Panc1 (cell line): ENCODE measurements around the gene GLG1. TPM values are rescaled to one million over a fixed set of nuclear protein-coding genes. Genes with fewer than 3 reads are reported as not detected.
A peak's percentile ranks its signal among the peaks of the same experiment; 100 is the strongest.
"Not testable (repeated sequence)": the region's sequence is repeated elsewhere in the genome, so short reads cannot be mapped to it uniquely, and the experiment has no call there.

Source experiments
- ATAC-seq: fragments of 200-7000 bp; cut with Tn5 transposase; 2 replicates; pipeline ENCODE4 v1.9.1; 2020; ENCODE audit warnings: mild to moderate bottlenecking, moderate library complexity
- BruUV-seq: library from RNA; stranded (reverse); fragments of 400-500 nt; replicated peaks from 2 replicates; lab custom pipeline; 2021; lab: Mats Ljungman, UMichigan
- CTCF ChIA-PET: fragments of 300-600 bp; sonication (Branson Sonifier 250); formaldehyde crosslinking; loops from one replicate; lab custom pipeline; 2022; ENCODE audit warnings: antibody characterized with exemption; lab: Charles Lee
- POLR2A ChIA-PET: fragments of 300-600 bp; sonication (Branson Sonifier 250); formaldehyde crosslinking; loops from one replicate; lab custom pipeline; 2022; ENCODE audit warnings: antibody characterized with exemption; lab: Charles Lee
- DNase-seq: peaks from one replicate; pipeline ENCODE4 v3.0.0-alpha.2; 2010; ENCODE audit warnings: low read depth, low spot score
- H3K27ac ChIP-seq: 2 replicates; pipeline ENCODE4 v1.5.1; 2011; ENCODE audit warnings: mild to moderate bottlenecking, low read length, inconsistent platforms
- H3K27me3 ChIP-seq: fragments of 200-500 bp; sonication (Bioruptor generic); 2 replicates; pipeline ENCODE4 v1.6.0; 2014; ENCODE audit warnings: low read length, inconsistent platforms; ENCODE audit not compliant: control insufficient read depth, insufficient read depth
- H3K36me3 ChIP-seq: fragments of 200-500 bp; sonication (Bioruptor generic); 2 replicates; pipeline ENCODE4 v1.5.1; 2014; ENCODE audit warnings: inconsistent platforms, mild to moderate bottlenecking, low read length, moderate library complexity; ENCODE audit not compliant: control insufficient read depth, insufficient read depth
- H3K4me1 ChIP-seq: 2 replicates; pipeline ENCODE4 v1.5.1; 2011; ENCODE audit warnings: inconsistent platforms, mild to moderate bottlenecking, low read length, moderate library complexity; ENCODE audit not compliant: control insufficient read depth, insufficient read depth
- H3K4me3 ChIP-seq, 2 experiments: 2 replicates each; pipeline ENCODE4 v1.5.1; 2011 to 2012; ENCODE audit warnings: low read depth in 2 of 2, low read length in 2 of 2, mild to moderate bottlenecking in 2 of 2, inconsistent platforms in 1 of 2, moderate library complexity in 1 of 2
- H3K9me3 ChIP-seq: fragments of 200-500 bp; sonication (Bioruptor generic); 2 replicates; pipeline ENCODE4 v1.5.1; 2014; ENCODE audit warnings: low read depth, mild to moderate bottlenecking, inconsistent platforms, low read length, moderate library complexity; ENCODE audit not compliant: control insufficient read depth, insufficient read depth
- in situ Hi-C: cut with HindIII; loops from 2 replicates; pipeline ENCODE4 v1.10.0; 2016; ENCODE audit warnings: low sequenced_read_pairs, low pct_unique_long_range_greater_than_20kb
- intact Hi-C: fragments of 100-400 bp; cut with micrococcal nuclease; formaldehyde crosslinking; loops from one replicate; pipeline ENCODE4 v1.10.0; 2022; ENCODE audit not compliant: unreplicated experiment
- total RNA-seq: library from RNA; stranded (reverse); gene quantifications from one replicate; pipeline ENCODE4 v1.2.1, GENCODE V29; 2021; ENCODE audit not compliant: unreplicated experiment

GLG1 gene
- total RNA-seq, 1 experiment from 2014 or later, result 75.9 TPM

DNA sequence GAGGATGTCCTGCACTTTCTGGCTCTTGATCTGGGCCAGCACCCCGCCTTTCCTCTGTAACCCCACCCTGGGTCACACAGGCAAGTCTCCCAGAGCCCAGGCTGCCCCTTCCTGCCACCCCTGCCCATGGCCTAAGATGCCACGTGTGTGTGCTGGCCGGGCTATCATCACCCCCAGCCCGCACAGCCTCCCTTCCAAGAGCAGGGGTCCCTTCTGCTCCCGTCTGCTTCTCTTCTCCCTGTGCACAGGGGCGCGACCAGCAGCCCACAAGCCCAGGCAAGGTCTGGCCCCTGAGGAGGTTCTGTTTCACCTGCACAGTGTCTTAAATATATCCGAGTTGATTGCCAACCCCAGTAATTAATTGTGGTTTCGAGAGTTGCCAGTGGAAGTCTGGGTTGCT is 195.9 kb downstream of the GLG1 start:
- CTCF ChIA-PET, H3K4me3 ChIP-seq, POLR2A ChIA-PET, DNase-seq, H3K4me1 ChIP-seq, H3K27ac ChIP-seq, H3K9me3 ChIP-seq, H3K27me3 ChIP-seq, BruUV-seq, H3K36me3 ChIP-seq, ATAC-seq, intact Hi-C loops, in situ Hi-C loops: not testable (repeated sequence)

DNA sequence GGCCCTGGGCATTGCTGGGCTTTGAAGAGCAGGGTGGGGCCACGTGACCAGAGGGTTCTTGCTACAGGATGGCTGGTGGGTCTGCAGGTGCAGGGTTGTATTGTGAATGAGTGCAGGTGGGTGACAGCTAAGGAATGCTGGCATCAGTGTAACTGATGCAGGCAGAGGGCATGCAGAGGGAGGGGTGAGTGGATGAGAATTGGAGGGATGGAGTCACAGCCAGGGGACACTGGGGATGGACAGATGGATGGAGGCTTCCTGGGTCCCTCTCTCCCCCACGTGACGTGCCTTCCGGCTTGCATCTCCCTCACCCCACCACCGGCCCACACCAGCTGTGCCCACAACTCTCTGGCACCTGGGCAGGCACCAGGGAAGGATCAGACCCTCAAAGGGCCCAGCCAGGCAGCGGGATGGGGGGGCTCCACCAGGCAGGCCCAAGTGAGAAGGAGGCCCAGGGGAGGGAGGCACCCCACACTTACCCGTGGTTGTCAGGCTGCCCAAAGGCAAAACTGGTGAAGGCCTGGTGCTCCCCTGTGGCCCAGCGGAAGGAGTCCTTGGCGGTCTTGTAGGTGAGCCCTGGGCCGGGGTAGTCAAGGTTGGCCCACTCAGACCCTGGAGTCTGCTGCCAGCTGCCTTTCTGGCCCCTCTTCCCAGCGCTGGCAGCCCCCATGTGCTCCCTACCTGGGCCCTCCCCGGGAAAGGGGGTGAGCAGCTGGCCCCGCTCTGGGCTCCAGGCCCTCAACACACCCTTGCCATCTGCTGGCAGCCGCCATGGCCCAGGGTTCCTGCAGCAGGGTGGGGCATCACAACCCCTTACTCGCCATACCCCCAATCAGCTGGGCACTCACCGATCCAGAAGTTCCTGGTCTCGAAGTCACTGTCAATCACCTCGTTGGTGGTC is 196.6 kb downstream of the GLG1 start:
- DNase-seq, H3K9me3 ChIP-seq, ATAC-seq, H3K27me3 ChIP-seq, POLR2A ChIA-PET, H3K4me1 ChIP-seq, intact Hi-C loops, CTCF ChIA-PET, H3K27ac ChIP-seq, H3K36me3 ChIP-seq, in situ Hi-C loops, BruUV-seq, H3K4me3 ChIP-seq: not testable (repeated sequence)

DNA sequence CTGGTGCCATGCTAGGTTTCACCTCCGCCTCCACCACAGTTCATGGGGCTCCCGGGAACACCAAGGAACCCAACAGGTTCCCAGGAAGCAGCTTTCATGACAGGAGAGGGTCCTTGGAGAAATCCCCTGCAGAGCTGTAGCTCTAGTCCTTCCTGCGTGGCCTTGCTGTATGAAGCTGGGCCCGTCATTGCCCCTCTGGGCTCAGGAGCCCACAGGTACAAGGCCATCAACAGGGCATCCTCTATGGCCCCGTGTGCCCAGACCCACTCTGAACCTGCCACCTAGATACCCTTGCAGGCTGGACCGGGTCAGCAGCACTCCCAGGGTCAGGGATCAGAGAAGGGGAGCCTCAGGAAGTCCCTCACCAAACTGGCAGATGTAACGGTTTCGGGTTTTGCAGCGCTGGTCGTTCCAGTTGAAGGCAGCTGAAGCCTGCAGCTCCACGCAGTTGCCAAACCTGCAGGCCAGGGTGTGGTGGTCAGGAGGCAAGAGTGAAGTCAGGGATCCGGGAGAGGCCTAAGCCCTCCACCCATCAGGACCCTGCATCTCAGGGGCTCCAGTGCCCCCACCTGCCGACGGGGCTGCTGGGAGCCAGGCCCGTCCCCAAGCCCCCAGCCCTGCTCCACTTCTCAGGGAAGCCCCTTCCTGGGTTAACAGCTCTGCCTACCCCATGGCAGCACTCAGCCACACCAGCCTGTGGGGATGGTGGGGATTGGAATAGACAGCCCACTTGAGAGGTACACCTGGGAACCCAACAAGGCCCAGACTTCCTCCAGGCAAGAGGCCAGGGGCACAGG is 197.5 kb downstream of the GLG1 start:
- POLR2A ChIA-PET, H3K9me3 ChIP-seq, H3K4me3 ChIP-seq, DNase-seq, H3K27me3 ChIP-seq, H3K4me1 ChIP-seq, H3K36me3 ChIP-seq, in situ Hi-C loops, intact Hi-C loops, H3K27ac ChIP-seq, BruUV-seq, ATAC-seq, CTCF ChIA-PET: not testable (repeated sequence)

DNA sequence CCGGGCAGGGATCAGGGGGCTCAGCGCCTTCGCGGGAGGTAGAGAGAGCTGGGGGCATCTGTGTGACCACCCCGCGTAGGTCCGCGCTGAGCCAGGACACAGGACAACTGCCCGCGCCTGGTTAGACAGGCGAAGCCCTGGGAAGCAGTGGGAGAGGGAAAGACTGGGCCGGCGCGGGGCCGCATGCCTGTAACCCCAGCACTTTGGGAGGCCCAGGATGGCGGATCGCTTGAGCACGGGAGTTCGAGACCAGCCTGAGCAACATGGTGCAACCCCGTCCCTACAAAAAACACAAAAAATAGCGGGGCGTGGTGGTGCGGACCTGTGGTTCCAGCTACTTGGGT is 199.6 kb downstream of the GLG1 start:
- POLR2A ChIA-PET, DNase-seq, H3K9me3 ChIP-seq, H3K36me3 ChIP-seq, in situ Hi-C loops, H3K27ac ChIP-seq, CTCF ChIA-PET, BruUV-seq, H3K4me1 ChIP-seq, H3K27me3 ChIP-seq, intact Hi-C loops: not testable (repeated sequence)
- ATAC-seq, result peak; percentile 80
- H3K4me3 ChIP-seq, result peak overlapping the region; percentile 26 to 39

DNA sequence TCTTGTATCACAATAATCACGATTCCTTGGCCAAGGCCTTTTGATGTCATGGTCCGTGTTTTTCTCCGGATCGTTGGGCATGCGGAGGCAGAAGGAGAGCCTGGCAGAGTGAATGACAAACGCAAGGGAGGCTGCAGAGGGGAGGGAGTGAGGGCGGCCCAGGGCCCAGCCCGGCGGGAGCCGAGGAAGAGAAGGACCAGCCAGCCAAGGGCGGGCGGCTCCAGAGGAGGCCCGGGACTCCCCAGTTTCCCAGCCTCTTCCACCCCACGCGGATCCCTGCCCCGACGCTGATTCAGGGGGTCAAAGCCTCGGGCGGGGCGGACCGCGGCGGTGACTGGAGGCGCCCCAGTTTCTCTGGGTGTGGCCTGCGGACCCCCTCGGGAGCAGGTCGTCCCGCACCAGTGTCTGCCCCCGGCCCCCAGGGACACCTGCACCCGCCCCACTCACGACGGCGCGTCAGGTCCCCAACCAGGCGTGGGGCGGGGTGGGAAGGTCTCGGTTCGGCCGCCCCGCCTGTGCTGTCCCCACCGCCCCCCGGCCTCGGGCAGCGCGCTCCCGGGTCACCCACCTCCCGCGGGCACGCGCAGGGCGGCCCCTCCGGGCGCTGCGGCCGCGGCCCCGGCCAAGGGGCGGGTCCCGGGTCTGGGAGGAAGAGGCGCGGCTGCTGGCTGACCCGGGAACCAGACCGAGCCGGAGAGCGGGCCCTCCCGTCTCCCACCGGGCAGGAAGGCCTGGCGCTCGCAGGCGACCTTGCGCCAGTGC is 200.1 kb downstream of the GLG1 start:
- DNase-seq, POLR2A ChIA-PET, intact Hi-C loops, H3K9me3 ChIP-seq, in situ Hi-C loops, BruUV-seq, H3K27ac ChIP-seq, H3K36me3 ChIP-seq, H3K27me3 ChIP-seq, H3K4me1 ChIP-seq, CTCF ChIA-PET: not testable (repeated sequence)
- peak; percentile 94 for ATAC-seq
- peak overlapping the region; percentile 26 to 39 for H3K4me3 ChIP-seq

DNA sequence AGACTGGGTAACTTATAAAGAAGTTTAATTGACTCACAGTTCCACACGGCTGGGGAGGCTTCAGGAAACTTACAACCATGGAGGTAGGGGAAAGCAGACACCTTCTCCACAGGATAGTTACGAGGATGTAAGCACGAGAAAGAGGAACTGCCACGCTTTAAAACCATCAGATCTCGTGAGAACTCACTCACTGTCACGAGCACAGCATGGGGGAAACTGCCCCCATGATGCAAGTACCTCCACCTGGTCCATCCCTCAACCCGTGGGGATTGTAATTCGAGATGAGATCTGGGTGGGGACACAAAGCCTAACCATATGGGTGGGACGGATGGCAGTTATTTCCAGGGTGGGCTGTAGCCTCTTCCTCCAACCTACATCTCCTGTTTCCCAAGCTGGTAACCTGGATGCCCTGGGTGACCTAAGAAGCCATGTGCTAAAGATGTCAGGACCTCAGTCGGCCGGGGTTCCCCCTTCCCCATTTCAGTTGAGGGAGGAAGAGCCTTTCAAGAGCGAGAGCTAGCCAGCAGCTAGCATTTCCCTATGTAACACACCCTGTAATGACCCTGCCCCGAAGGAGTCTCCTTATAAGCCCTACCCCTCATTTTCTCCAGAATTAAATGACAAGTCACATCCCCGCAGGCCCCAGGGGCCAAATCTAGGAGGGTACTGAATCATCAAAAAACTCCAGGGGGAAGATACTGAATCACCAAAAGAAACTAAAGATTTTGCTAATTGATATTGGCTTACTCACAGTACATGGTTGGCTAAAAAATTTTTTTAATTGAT is 202.6 kb downstream of the GLG1 start:
- H3K4me3 ChIP-seq, H3K4me1 ChIP-seq, DNase-seq, BruUV-seq, H3K27me3 ChIP-seq, CTCF ChIA-PET, H3K27ac ChIP-seq, intact Hi-C loops, POLR2A ChIA-PET, in situ Hi-C loops, H3K36me3 ChIP-seq, ATAC-seq, H3K9me3 ChIP-seq: not testable (repeated sequence)
